ENCODE measurements around the gene PRDM5. TPM values are rescaled to one million over a fixed set of nuclear protein-coding genes. Genes with fewer than 3 reads are reported as not detected.

The PRDM5 gene
- total RNA-seq, 1 experiment from 2014 or later, result 7.1 TPM

- H3K27ac ChIP-seq (ENCODE audit: low read depth, low read length, poor library complexity, severe bottlenecking), result no peak overlapping the region
- intact Hi-C loops (cut with micrococcal nuclease; ENCODE audit: unreplicated experiment), result no loop called here
- TF ChIP-seq, protein P1, sequence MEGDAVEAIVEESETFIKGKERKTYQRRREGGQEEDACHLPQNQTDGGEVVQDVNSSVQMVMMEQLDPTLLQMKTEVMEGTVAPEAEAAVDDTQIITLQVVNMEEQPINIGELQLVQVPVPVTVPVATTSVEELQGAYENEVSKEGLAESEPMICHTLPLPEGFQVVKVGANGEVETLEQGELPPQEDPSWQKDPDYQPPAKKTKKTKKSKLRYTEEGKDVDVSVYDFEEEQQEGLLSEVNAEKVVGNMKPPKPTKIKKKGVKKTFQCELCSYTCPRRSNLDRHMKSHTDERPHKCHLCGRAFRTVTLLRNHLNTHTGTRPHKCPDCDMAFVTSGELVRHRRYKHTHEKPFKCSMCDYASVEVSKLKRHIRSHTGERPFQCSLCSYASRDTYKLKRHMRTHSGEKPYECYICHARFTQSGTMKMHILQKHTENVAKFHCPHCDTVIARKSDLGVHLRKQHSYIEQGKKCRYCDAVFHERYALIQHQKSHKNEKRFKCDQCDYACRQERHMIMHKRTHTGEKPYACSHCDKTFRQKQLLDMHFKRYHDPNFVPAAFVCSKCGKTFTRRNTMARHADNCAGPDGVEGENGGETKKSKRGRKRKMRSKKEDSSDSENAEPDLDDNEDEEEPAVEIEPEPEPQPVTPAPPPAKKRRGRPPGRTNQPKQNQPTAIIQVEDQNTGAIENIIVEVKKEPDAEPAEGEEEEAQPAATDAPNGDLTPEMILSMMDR (conservative IDR thresholded peaks at IDR 0.05; ENCODE audit: low read depth, low read length), result no peak
- TF ChIP-seq EZH2 (IDR thresholded peaks at IDR 0.05; ENCODE audit: borderline replicate concordance, low read depth, low read length, poor library complexity, severe bottlenecking), result no peak
- no peak for DNase-seq (ENCODE audit: low spot score)
- ChIA-PET POLR2A (ENCODE audit: low non-redundant PET) (no interaction called here), CTCF (no interaction called here)
- peaks cover 13% of the 10 kb centered on the region for H3K4me1 ChIP-seq (ENCODE audit: insufficient read depth, low read length, poor library complexity, severe bottlenecking)
- H3K36me3 ChIP-seq (ENCODE audit: insufficient read depth, low read length, poor library complexity, severe bottlenecking), result no peaks in the 10 kb centered on the region
- H3K4me3 ChIP-seq (ENCODE audit: low read depth, low read length, poor library complexity, severe bottlenecking), result no peak overlapping the region
- no peaks in the 10 kb centered on the region for H3K9me3 ChIP-seq (ENCODE audit: low read depth, low read length, poor library complexity, severe bottlenecking)
- H3K27me3 ChIP-seq (replicated peaks; ENCODE audit: insufficient read depth, low read depth, low read length, poor library complexity), result no peaks in the 10 kb centered on the region
- no TSS peak for BruUV-seq (replicated peaks)
These were observed 233.7 kb downstream of the PRDM5 start for GRCh38 chr4:120688791-120689190.

DNA sequence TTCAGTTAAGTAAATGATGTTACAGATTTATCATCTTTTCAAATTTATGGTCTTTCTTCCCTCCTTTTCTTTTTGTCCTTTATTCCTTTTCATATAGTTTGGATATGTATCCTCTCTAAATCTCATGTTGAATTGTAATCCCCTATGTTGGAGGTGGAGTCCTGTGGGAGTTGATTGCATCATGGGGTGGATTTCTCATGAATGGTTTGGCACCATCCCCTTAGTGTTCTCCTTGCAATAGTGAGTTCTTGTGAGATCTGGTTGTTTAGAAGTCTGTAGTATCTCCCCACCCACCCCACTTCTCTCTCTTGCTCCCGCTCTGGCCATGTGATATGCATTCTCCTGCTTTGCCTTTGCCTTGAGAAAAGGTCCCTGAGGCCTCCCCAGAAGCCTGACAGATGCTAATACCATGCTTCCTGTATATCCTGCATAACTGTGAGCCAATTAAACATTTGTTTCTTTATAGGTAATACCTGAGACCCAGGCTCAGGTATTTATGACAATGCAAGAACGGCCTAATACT, 236.7 kb downstream of the PRDM5 start:
- Histone ChIP-seq H3K27ac (ENCODE audit: low read depth, low read length, poor library complexity, severe bottlenecking) (no peak overlapping the region), H3K9me3 (ENCODE audit: low read depth, low read length, poor library complexity, severe bottlenecking) (no peaks in the 10 kb centered on the region), H3K27me3 (replicated peaks; ENCODE audit: insufficient read depth, low read depth, low read length, poor library complexity) (no peaks in the 10 kb centered on the region), H3K4me1 (ENCODE audit: insufficient read depth, low read length, poor library complexity, severe bottlenecking) (no peaks in the 10 kb centered on the region), H3K36me3 (ENCODE audit: insufficient read depth, low read length, poor library complexity, severe bottlenecking) (no peaks in the 10 kb centered on the region), H3K4me3 (ENCODE audit: low read depth, low read length, poor library complexity, severe bottlenecking) (no peak overlapping the region)
- no peak for TF ChIP-seq EZH2 (IDR thresholded peaks at IDR 0.05; ENCODE audit: borderline replicate concordance, low read depth, low read length, poor library complexity, severe bottlenecking)
- TF ChIP-seq, protein P1 (conservative IDR thresholded peaks at IDR 0.05; ENCODE audit: low read depth, low read length), result no peak
- POLR2A ChIA-PET (ENCODE audit: low non-redundant PET), result no interaction called here
- DNase-seq (ENCODE audit: low spot score), result peak; percentile 36
- CTCF ChIA-PET, result no interaction called here
- intact Hi-C loops (cut with micrococcal nuclease; ENCODE audit: unreplicated experiment), result no loop called here
- no TSS peak for BruUV-seq (replicated peaks)

- ChIA-PET POLR2A (ENCODE audit: low non-redundant PET) (no interaction called here), CTCF (no interaction called here)
- no peak overlapping the region for H3K27ac ChIP-seq (ENCODE audit: low read depth, low read length, poor library complexity, severe bottlenecking)
- no peaks in the 10 kb centered on the region for H3K27me3 ChIP-seq (replicated peaks; ENCODE audit: insufficient read depth, low read depth, low read length, poor library complexity)
- no peaks in the 10 kb centered on the region for H3K9me3 ChIP-seq (ENCODE audit: low read depth, low read length, poor library complexity, severe bottlenecking)
- intact Hi-C loops (cut with micrococcal nuclease; ENCODE audit: unreplicated experiment), result no loop called here
- no peak for DNase-seq (ENCODE audit: low spot score)
- BruUV-seq (replicated peaks), result no TSS peak
- H3K4me3 ChIP-seq (ENCODE audit: low read depth, low read length, poor library complexity, severe bottlenecking), result no peak overlapping the region
- H3K4me1 ChIP-seq (ENCODE audit: insufficient read depth, low read length, poor library complexity, severe bottlenecking), result no peaks in the 10 kb centered on the region
- no peaks in the 10 kb centered on the region for H3K36me3 ChIP-seq (ENCODE audit: insufficient read depth, low read length, poor library complexity, severe bottlenecking)
- TF ChIP-seq, protein P1 (conservative IDR thresholded peaks at IDR 0.05; ENCODE audit: low read depth, low read length), result no peak
- no peak for TF ChIP-seq EZH2 (IDR thresholded peaks at IDR 0.05; ENCODE audit: borderline replicate concordance, low read depth, low read length, poor library complexity, severe bottlenecking)
These were observed 238.5 kb downstream of the PRDM5 start for GRCh38 chr4:120683897-120684540.

Data from A673 (cell line).